Measurements from ENCODE around the gene CHRM4.

DNA sequence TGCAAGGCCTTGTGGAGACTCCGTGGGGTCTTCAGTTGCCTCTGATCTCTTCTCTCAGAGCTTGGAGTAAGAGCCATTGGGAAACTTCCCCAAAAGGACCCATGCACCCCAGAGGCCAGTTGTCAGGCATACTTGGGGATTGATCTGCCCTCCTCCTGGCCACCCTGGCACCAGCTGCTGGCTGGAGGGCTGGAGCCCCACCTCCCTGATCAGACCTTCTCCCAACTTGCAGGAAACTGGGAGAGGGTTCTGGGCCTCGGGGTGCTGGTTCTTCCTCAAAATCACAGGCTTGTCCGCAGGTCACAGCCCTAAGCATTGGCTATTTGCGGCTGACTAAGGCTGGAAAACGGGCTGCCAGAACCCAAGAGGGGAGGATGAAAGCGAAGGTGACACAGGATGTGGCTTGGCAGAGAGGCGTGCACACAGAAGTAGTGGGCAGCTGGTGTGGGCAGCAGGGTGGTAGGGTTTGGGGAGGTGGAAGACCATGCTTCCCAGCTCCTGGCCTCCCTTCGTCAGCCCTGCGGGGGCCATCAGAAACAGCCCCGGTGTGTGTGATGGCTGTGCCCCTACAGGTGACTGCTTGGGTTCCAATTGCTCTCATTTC is 45.6 kb downstream of the CHRM4 start:
- TF ChIP-seq, protein P1, sequence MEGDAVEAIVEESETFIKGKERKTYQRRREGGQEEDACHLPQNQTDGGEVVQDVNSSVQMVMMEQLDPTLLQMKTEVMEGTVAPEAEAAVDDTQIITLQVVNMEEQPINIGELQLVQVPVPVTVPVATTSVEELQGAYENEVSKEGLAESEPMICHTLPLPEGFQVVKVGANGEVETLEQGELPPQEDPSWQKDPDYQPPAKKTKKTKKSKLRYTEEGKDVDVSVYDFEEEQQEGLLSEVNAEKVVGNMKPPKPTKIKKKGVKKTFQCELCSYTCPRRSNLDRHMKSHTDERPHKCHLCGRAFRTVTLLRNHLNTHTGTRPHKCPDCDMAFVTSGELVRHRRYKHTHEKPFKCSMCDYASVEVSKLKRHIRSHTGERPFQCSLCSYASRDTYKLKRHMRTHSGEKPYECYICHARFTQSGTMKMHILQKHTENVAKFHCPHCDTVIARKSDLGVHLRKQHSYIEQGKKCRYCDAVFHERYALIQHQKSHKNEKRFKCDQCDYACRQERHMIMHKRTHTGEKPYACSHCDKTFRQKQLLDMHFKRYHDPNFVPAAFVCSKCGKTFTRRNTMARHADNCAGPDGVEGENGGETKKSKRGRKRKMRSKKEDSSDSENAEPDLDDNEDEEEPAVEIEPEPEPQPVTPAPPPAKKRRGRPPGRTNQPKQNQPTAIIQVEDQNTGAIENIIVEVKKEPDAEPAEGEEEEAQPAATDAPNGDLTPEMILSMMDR (IDR thresholded peaks at IDR 0.05; ENCODE audit: poor library complexity): no peak
- TF ChIP-seq EZH2 (IDR thresholded peaks at IDR 0.05; ENCODE audit: borderline replicate concordance) (no peak), EZH2phosphoT487 (IDR thresholded peaks at IDR 0.05; ENCODE audit: low read depth, severe bottlenecking, unreplicated experiment) (no peak)

Measured in hepatocyte (in vitro differentiated cells).